Common myeloid progenitor, CD34-positive (primary cell): Measurements from ENCODE around the gene TNP2.
A peak's percentile ranks its signal among the peaks of the same experiment; 100 is the strongest.

Source experiments
- CTCF ChIA-PET: fragments of 350-600 bp; sonication (Branson Sonifier 250); formaldehyde crosslinking; loops from one replicate; lab custom pipeline; 2021; ENCODE audit warnings: antibody characterized with exemption; lab: Charles Lee
- POLR2A ChIA-PET: fragments of 350-600 bp; sonication (Branson Sonifier 250); formaldehyde crosslinking; loops from one replicate; lab custom pipeline; 2021; ENCODE audit warnings: antibody characterized with exemption; lab: Charles Lee
- DNase-seq, 3 donors: peaks; one replicate each; pipeline versions ENCODE4 v3.0.0 to v3.0.0-alpha.2; 2013
- H3K27ac ChIP-seq, 2 experiments: 1 replicate in 1 of 2; 2 replicates in 1 of 2; pipeline ENCODE4 v1.7.0; 2013; ENCODE audit warnings: inconsistent platforms in 2 of 2, low read length in 2 of 2, mild to moderate bottlenecking in 2 of 2, low read depth in 1 of 2, moderate library complexity in 1 of 2; ENCODE audit not compliant: severe bottlenecking in 2 of 2, insufficient read depth in 1 of 2, poor library complexity in 1 of 2
- H3K27me3 ChIP-seq, 5 experiments: replicated peaks in 2 of 5; 1 replicate in 3 of 5; 2 replicates in 2 of 5; pipeline versions ENCODE4 v1.6.1 to v1.7.0; 2013; ENCODE audit warnings: low read length in 4 of 5, mild to moderate bottlenecking in 2 of 5, moderate library complexity in 2 of 5, inconsistent platforms in 1 of 5; ENCODE audit not compliant: insufficient read depth in 5 of 5, control insufficient read depth in 4 of 5
- H3K36me3 ChIP-seq, 4 experiments: 1 replicate in 2 of 4; 2 replicates in 2 of 4; pipeline versions ENCODE4 v1.6.1 to v1.7.0; 2013; ENCODE audit warnings: low read length in 3 of 4, control low read depth in 1 of 4, mild to moderate bottlenecking in 1 of 4; ENCODE audit not compliant: control insufficient read depth in 4 of 4, insufficient read depth in 4 of 4
- H3K4me1 ChIP-seq, 4 experiments: 1 replicate in 3 of 4; 2 replicates in 1 of 4; pipeline versions ENCODE4 v1.6.1 to v1.7.1; 2013; ENCODE audit warnings: low read length in 3 of 4, mild to moderate bottlenecking in 3 of 4, control low read depth in 1 of 4, inconsistent platforms in 1 of 4, moderate library complexity in 1 of 4; ENCODE audit not compliant: control insufficient read depth in 4 of 4, insufficient read depth in 4 of 4; ENCODE audit errors: control extremely low read depth in 1 of 4
- H3K4me3 ChIP-seq, 7 experiments: 1 replicate in 4 of 7; 2 replicates in 3 of 7; pipeline versions ENCODE4 v1.5.1 to v1.7.0; 2013; ENCODE audit warnings: mild to moderate bottlenecking in 7 of 7, low read length in 6 of 7, moderate library complexity in 6 of 7, inconsistent platforms in 2 of 7, low read depth in 2 of 7, control low read depth in 1 of 7; ENCODE audit not compliant: insufficient read depth in 4 of 7, control insufficient read depth in 1 of 7; ENCODE audit errors: extremely low read depth in 1 of 7
- H3K9me3 ChIP-seq, 5 experiments: 1 replicate in 4 of 5; 2 replicates in 1 of 5; pipeline versions ENCODE4 v1.6.1 to v1.7.1; 2013; ENCODE audit warnings: low read length in 4 of 5, mild to moderate bottlenecking in 2 of 5, inconsistent platforms in 1 of 5, low read depth in 1 of 5, moderate library complexity in 1 of 5; ENCODE audit not compliant: control insufficient read depth in 4 of 5, insufficient read depth in 2 of 5; ENCODE audit errors: control extremely low read depth in 1 of 5
- WGBS: methylation state at CpG from one replicate; pipeline ENCODE4 v1.1.5; 2013; ENCODE audit not compliant: insufficient coverage; 5-methylcytosine and 5-hydroxymethylcytosine counted together

Gene TNP2

DNA sequence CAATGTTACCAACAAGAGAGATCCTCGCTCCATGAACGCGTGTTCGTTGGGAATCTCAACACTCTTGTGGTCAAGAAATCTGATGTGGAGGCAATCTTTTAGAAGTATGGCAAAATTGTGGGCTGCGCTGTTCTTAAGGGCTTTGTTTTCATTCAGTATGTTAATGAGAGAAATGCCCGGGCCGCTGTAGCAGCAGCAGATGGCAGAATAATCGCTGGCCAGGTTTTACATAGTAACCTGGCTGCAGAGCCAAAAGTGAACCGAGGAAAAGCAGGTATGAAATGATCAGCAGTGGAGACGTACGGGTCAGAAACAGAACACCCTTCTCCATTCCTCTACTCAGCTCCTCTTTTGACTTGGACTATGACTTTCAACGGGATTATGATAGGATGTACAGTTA lies 26.5 kb downstream of the TNP2 start:
- no peaks in the 10 kb centered on the region for H3K36me3 ChIP-seq
- no peak for DNase-seq
- H3K4me3 ChIP-seq, result no peak overlapping the region
- H3K4me1 ChIP-seq, result peaks cover 3 to 51% (median 14%) of the 10 kb centered on the region in 4 experiments
- H3K27me3 ChIP-seq, result no peaks in the 10 kb centered on the region
- no peak overlapping the region for H3K27ac ChIP-seq
- WGBS, result 99% methylated on average over 12 of the region's 12 CpGs
- ChIA-PET CTCF (interaction anchor here (1.0 kb wide), 1 partner anchor 12 kb away, joined by 4 read pairs; no protein-coding TSS in a partner anchor), POLR2A (no interaction called here)
- H3K9me3 ChIP-seq, result no peaks in the 10 kb centered on the region

DNA sequence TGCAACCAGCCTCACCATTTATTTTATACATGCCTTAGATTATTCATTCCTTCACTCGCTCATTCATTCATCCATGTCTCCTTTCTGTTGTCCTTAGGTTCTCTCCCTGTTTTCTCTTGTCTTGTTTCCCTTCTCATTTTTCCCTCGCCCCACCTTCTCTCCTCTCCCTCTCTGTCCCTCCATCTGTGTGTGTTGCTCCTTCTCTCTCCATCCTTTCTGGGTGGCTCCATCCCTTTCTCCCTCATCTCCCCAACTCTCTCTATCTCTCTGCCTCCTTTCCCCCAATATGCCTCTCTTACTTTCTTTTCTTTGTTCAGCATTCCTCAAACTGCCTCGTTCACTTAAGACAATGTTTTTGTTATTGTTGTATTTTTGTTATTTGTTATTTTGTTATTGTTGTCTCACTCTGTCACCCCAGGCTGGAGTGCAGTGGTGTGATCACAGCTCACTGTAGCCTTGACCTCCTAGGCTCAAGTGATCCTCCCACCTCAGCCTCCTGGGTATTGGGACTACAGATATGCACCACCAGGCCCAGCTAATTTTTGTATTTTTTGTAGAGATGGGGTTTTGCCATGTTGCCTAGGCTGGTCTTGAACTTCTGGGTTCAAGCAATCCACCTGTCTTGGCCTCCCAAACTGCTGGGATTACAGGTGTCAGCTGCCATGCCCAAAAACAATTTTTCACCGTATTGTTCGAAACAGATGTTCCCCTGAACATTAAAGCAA lies 27.5 kb downstream of the TNP2 start:
- Histone ChIP-seq H3K9me3 (no peaks in the 10 kb centered on the region), H3K4me1 (peaks cover 3 to 57% (median 15%) of the 10 kb centered on the region in 4 experiments), H3K36me3 (no peaks in the 10 kb centered on the region), H3K27ac (no peak overlapping the region), H3K4me3 (no peak overlapping the region), H3K27me3 (no peaks in the 10 kb centered on the region)
- WGBS, result 97% methylated on average over 2 of the region's 5 CpGs
- POLR2A ChIA-PET, result interaction anchor here (1.4 kb wide), 1 partner anchor 14 kb away, joined by 6 read pairs; the partner anchor contains the start of gene SOCS1
- DNase-seq, result no peak
- CTCF ChIA-PET, result interaction anchor here (1.0 kb wide), 1 partner anchor 13 kb away, joined by 4 read pairs; no protein-coding TSS in a partner anchor

DNA sequence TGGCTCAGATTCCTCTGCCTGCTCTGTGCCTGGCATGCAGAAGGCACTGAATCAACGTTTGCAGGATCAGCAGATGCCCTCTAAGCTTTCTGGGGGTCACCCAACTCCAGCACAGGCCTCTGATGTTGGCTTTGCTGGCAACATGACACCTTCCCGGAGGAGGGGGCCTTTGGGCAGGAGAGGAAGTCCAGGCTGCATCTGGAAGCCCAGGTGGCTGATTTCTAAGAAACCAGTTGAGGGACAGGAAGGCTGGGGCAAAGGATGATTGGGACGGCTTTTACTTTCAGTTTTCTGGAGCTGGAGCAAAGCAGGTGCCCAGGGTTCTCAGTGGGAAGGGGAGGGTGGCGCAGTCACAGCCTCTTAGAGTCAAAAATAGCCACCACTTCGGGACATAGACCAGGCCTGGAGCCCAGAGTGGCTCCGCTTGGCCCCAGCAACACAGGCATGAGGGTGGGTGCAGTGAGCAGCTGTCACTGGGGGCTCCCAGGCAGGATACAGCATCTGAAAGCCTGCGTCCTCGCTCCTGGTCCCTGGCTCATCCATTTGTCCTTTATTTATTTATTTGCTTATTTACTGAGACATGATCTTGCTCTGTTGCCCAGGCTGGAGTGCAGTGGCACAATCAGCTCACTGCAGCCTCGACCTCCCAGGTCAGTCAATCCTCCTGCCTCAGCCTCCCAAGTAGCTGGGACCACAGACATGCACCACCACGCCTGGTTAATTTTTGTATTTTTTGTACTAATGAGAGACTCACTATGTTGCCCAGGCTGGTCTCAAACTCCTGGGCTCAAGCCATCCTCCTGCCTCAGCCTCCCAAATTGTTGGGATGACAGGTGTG lies 28.3 kb downstream of the TNP2 start:
- peak in 2 of 3 donors; percentile 77 to 80 for DNase-seq
- no peak overlapping the region for H3K27ac ChIP-seq
- peaks cover 3 to 55% (median 17%) of the 10 kb centered on the region in 4 experiments for H3K4me1 ChIP-seq
- POLR2A ChIA-PET, result interaction anchor here (0.7 to 1.4 kb wide), 2 partner anchors 15 to 57 kb away, joined by 5 to 6 read pairs; partner anchors contain the start of gene SOCS1
- H3K36me3 ChIP-seq, result no peaks in the 10 kb centered on the region
- CTCF ChIA-PET, result interaction anchor here (0.9 kb wide), 1 partner anchor 11 kb away, joined by 3 read pairs; no protein-coding TSS in a partner anchor
- no peaks in the 10 kb centered on the region for H3K27me3 ChIP-seq
- H3K9me3 ChIP-seq, result no peaks in the 10 kb centered on the region
- peak overlapping the region in 1 of 7 experiments; percentile 64 for H3K4me3 ChIP-seq
- 54% methylated on average over 9 of the region's 10 CpGs for WGBS

DNA sequence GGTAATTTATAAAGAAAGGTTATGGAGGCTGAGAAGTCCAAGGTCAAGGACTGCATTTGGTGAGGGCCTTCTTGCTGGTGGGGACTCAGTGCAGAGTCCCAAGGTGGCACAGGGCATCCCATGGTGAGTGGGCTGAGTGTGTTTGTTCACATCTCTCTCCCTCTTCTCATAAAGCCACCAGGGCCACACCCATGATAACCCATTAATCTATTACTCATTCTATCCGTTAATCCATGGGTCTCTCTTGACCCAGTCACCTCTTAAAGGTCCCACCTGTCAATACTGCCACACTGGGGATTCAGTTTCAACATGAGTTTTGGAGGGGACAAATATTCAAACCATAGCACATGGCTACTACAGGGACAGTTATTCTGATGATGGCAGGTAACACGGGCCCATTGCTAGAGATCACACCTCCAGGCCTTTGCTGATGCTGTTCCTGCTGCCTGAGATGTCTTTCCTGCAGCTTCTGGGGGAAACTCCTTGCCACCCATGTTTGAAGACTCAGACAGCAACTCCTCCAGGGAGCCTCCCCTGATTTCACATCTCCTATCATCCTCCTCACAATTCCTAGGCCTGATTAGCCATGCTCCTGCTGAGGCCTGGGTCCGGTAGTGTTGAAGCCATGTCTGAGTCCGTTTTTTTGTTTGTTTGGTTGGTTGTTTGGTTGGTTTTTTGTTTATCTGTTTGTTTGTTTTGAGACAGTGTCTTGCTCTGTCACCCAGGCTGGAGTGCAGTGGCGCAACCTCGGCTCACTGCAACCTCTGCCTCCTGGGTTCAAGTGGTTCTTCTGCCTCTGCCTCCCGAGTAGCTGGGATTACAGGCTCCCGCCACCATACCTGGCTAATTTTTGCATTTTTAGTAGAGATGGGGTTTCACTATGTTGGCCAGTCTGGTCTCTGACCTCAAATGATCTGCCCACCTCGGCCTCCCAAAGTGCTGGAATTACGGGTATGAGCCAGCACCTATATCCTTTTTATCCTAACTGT lies 29.2 kb downstream of the TNP2 start:
- ChIA-PET POLR2A (interaction anchor here (1.4 kb wide), 1 partner anchor 16 kb away, joined by 6 read pairs; the partner anchor contains the start of gene SOCS1), CTCF (interaction anchor here (0.9 kb wide), 1 partner anchor 12 kb away, joined by 3 read pairs; no protein-coding TSS in a partner anchor)
- Histone ChIP-seq H3K4me3 (peak overlapping the region in 1 of 7 experiments; percentile 64), H3K4me1 (peaks cover 7 to 58% (median 23%) of the 10 kb centered on the region in 4 experiments), H3K36me3 (no peaks in the 10 kb centered on the region), H3K27me3 (no peaks in the 10 kb centered on the region), H3K9me3 (no peaks in the 10 kb centered on the region), H3K27ac (peak overlapping the region in 1 of 2 experiments; percentile 35)
- 86% methylated on average over 6 of the region's 10 CpGs for WGBS
- no peak for DNase-seq

DNA sequence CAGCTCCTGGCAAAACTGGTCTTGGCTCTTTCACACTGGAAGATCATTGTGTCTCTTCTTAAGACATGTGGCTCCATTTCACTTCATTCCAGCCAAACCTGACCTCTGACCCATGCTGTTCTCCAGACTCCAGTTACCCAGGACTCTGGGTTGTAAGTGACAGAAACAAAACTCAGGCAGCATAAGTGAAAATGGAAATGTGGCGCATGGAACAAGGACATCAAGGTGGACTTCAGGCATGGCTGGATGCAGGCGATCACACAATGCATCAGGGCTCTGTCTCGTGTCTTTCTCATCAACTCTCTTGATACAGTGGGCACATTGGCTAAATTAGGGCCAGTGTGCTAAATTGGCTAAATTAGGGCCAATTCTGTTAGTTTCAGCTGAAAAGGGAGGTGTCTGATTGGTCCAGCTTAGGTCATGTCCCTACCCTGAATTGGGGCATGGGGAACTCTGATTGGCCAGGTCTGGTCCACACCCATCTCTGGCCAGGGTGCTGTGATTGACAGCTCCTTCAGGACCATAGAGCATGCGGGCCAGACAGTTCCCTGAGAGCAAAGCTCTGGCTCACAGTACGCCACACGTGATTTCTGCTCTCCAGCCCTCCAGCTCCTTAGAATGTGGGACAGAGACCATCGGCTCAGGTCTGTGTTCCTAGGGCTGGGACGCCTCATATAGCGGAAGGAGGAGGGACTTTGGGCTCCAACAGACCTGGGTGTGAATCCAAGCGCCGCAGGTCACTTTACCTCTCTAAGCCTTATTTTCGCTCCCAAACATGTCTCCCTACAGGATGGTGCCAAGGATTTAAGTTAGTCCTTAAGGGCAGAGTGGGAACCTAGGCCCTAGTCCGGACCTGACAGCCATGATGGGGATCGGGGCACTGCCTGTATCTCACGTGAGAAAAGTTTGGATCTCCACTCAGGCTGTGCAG lies 30.6 kb downstream of the TNP2 start:
- peaks cover 7 to 72% (median 32%) of the 10 kb centered on the region in 4 experiments for H3K4me1 ChIP-seq
- ChIA-PET CTCF (interaction anchor here (1.0 to 1.5 kb wide), 3 partner anchors 15 to 42 kb away, joined by 3 to 6 read pairs (median 3); no protein-coding TSS in a partner anchor), POLR2A (no interaction called here)
- no peak overlapping the region for H3K4me3 ChIP-seq
- DNase-seq, result no peak
- no peaks in the 10 kb centered on the region for H3K9me3 ChIP-seq
- WGBS, result 98% methylated on average over 14 of the region's 15 CpGs
- no peaks in the 10 kb centered on the region for H3K36me3 ChIP-seq
- H3K27me3 ChIP-seq, result no peaks in the 10 kb centered on the region
- H3K27ac ChIP-seq, result no peak overlapping the region
